Coronary artery (tissue), 2 donors: ENCODE measurements around the gene PIGW.
"Not testable (repeated sequence)": the region's sequence is repeated elsewhere in the genome, so short reads cannot be mapped to it uniquely, and the experiment has no call there.

Experiments
- DNase-seq: peaks from one replicate; pipeline ENCODE4 v3.0.0-alpha.2; 2017; ENCODE audit warnings: low spot score
- H3K27ac ChIP-seq, 2 donors: fragments of 200-600 bp; sonication (generic); one replicate each; pipeline ENCODE4 v1.5.1; 2016 to 2019
- H3K4me3 ChIP-seq: fragments of 200-600 bp; sonication (generic); 2 replicates; pipeline ENCODE4 v1.5.1; 2016; ENCODE audit warnings: mild to moderate bottlenecking, moderate library complexity
- CTCF ChIP-seq: fragments of 200-600 bp; sonication (generic); IDR thresholded peaks from one replicate; pipeline ENCODE4 v1.5.1; 2019; ENCODE audit warnings: antibody characterized with exemption

PIGW gene

GRCh38 chr17:36501963-36502362 lies 32.8 kb upstream of the PIGW start:
- no peak overlapping the region for H3K27ac ChIP-seq
- no peak for TF ChIP-seq CTCF
- no peak for DNase-seq
- no peak overlapping the region for H3K4me3 ChIP-seq

- no peak for TF ChIP-seq CTCF
- H3K27ac ChIP-seq, result no peak overlapping the region
- no peak overlapping the region for H3K4me3 ChIP-seq
- no peak for DNase-seq
These were observed 31.2 kb upstream of the PIGW start for GRCh38 chr17:36503456-36504155.

- no peak overlapping the region for H3K4me3 ChIP-seq
- no peak overlapping the region for H3K27ac ChIP-seq
- no peak for DNase-seq
- TF ChIP-seq CTCF, result no peak
These were observed 30.6 kb upstream of the PIGW start for GRCh38 chr17:36504156-36504545.

- no peak overlapping the region for H3K4me3 ChIP-seq
- TF ChIP-seq CTCF, result no peak
- no peak for DNase-seq
- no peak overlapping the region for H3K27ac ChIP-seq
These were observed 29.6 kb upstream of the PIGW start for GRCh38 chr17:36505171-36505570.

GRCh38 chr17:36506249-36506826 lies 28.4 kb upstream of the PIGW start:
- DNase-seq, result no peak
- Histone ChIP-seq H3K27ac (no peak overlapping the region), H3K4me3 (no peak overlapping the region)
- TF ChIP-seq CTCF, result no peak

GRCh38 chr17:36506831-36507230 lies 28.0 kb upstream of the PIGW start:
- no peak for TF ChIP-seq CTCF
- Histone ChIP-seq H3K27ac (no peak overlapping the region), H3K4me3 (no peak overlapping the region)
- no peak for DNase-seq

- H3K27ac ChIP-seq, result no peak overlapping the region
- DNase-seq, result no peak
- TF ChIP-seq CTCF, result no peak
- no peak overlapping the region for H3K4me3 ChIP-seq
These were observed 27.5 kb upstream of the PIGW start for GRCh38 chr17:36507266-36507665.

- not testable (repeated sequence) for H3K27ac ChIP-seq, DNase-seq, H3K4me3 ChIP-seq
These were observed 26.3 kb upstream of the PIGW start for GRCh38 chr17:36508439-36508838.
